ENCODE data around the gene CDC73. TPM values are rescaled to one million over a fixed set of nuclear protein-coding genes. Genes with fewer than 3 reads are reported as not detected.

The CDC73 gene
- total and polyA plus RNA-seq, 2 of the 13 experiments (the other 11 are each of a cell fraction or from before 2014, with no cell fraction given), result 20.2 to 26.3 TPM

- no peak for TF ChIP-seq ATF7-NPFF (CRISPR knock-in tag; IDR thresholded peaks at IDR 0.05; ENCODE audit: low read depth)
- no peak for TF ChIP-seq CHD2 (IDR thresholded peaks at IDR 0.05; ENCODE audit: low read depth, low read length)
- no peak for TF ChIP-seq ZSCAN9 (CRISPR knock-in tag; IDR thresholded peaks at IDR 0.05; ENCODE audit: borderline replicate concordance)
- TF ChIP-seq, protein P1, sequence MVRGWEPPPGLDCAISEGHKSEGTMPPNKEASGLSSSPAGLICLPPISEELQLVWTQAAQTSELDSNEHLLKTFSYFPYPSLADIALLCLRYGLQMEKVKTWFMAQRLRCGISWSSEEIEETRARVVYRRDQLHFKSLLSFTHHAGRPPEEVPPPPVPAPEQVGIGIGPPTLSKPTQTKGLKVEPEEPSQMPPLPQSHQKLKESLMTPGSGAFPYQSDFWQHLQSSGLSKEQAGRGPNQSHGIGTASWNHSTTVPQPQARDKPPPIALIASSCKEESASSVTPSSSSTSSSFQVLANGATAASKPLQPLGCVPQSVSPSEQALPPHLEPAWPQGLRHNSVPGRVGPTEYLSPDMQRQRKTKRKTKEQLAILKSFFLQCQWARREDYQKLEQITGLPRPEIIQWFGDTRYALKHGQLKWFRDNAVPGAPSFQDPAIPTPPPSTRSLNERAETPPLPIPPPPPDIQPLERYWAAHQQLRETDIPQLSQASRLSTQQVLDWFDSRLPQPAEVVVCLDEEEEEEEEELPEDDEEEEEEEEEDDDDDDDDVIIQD (CRISPR knock-in tag; IDR thresholded peaks at IDR 0.05; ENCODE audit: low read depth), result no peak
- TF ChIP-seq, protein P2, sequence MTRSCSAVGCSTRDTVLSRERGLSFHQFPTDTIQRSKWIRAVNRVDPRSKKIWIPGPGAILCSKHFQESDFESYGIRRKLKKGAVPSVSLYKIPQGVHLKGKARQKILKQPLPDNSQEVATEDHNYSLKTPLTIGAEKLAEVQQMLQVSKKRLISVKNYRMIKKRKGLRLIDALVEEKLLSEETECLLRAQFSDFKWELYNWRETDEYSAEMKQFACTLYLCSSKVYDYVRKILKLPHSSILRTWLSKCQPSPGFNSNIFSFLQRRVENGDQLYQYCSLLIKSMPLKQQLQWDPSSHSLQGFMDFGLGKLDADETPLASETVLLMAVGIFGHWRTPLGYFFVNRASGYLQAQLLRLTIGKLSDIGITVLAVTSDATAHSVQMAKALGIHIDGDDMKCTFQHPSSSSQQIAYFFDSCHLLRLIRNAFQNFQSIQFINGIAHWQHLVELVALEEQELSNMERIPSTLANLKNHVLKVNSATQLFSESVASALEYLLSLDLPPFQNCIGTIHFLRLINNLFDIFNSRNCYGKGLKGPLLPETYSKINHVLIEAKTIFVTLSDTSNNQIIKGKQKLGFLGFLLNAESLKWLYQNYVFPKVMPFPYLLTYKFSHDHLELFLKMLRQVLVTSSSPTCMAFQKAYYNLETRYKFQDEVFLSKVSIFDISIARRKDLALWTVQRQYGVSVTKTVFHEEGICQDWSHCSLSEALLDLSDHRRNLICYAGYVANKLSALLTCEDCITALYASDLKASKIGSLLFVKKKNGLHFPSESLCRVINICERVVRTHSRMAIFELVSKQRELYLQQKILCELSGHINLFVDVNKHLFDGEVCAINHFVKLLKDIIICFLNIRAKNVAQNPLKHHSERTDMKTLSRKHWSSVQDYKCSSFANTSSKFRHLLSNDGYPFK (CRISPR knock-in tag; IDR thresholded peaks at IDR 0.05; ENCODE audit: borderline replicate concordance), result no peak
- no peak for TF ChIP-seq ZNF570 (CRISPR knock-in tag; IDR thresholded peaks at IDR 0.05; ENCODE audit: borderline replicate concordance)
- TF ChIP-seq, protein P3, sequence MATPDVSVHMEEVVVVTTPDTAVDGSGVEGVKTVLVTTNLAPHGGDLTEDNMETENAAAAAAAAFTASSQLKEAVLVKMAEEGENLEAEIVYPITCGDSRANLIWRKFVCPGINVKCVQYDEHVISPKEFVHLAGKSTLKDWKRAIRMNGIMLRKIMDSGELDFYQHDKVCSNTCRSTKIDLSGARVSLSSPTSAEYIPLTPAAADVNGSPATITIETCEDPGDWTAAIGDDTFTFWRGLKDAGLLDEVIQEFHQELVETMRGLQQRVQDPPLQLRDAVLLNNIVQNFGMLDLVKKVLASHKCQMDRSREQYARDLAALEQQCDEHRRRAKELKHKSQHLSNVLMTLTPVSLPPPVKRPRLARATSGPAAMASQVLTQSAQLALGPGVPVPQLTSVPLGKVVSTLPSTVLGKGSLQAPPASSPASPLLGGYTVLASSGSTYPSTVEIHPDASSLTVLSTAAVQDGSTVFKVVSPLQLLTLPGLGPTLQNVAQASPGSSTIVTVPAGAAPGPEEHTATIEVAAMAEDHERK (CRISPR knock-in tag; IDR thresholded peaks at IDR 0.05; ENCODE audit: low read depth), result no peak
- TF ChIP-seq CEBPB (IDR thresholded peaks at IDR 0.05; ENCODE audit: borderline replicate concordance, low read depth, low read length), result no peak
- TF ChIP-seq ZNF567 (CRISPR knock-in tag; IDR thresholded peaks at IDR 0.05; ENCODE audit: borderline replicate concordance), result no peak
- TF ChIP-seq, protein P4, sequence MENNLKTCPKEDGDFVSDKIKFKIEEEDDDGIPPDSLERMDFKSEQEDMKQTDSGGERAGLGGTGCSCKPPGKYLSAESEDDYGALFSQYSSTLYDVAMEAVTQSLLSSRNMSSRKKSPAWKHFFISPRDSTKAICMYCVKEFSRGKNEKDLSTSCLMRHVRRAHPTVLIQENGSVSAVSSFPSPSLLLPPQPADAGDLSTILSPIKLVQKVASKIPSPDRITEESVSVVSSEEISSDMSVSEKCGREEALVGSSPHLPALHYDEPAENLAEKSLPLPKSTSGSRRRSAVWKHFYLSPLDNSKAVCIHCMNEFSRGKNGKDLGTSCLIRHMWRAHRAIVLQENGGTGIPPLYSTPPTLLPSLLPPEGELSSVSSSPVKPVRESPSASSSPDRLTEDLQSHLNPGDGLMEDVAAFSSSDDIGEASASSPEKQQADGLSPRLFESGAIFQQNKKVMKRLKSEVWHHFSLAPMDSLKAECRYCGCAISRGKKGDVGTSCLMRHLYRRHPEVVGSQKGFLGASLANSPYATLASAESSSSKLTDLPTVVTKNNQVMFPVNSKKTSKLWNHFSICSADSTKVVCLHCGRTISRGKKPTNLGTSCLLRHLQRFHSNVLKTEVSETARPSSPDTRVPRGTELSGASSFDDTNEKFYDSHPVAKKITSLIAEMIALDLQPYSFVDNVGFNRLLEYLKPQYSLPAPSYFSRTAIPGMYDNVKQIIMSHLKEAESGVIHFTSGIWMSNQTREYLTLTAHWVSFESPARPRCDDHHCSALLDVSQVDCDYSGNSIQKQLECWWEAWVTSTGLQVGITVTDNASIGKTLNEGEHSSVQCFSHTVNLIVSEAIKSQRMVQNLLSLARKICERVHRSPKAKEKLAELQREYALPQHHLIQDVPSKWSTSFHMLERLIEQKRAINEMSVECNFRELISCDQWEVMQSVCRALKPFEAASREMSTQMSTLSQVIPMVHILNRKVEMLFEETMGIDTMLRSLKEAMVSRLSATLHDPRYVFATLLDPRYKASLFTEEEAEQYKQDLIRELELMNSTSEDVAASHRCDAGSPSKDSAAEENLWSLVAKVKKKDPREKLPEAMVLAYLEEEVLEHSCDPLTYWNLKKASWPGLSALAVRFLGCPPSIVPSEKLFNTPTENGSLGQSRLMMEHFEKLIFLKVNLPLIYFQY (CRISPR knock-in tag; IDR thresholded peaks at IDR 0.05; ENCODE audit: borderline replicate concordance), result no peak
- TF ChIP-seq, protein P5, sequence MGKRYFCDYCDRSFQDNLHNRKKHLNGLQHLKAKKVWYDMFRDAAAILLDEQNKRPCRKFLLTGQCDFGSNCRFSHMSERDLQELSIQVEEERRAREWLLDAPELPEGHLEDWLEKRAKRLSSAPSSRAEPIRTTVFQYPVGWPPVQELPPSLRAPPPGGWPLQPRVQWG (CRISPR knock-in tag; IDR thresholded peaks at IDR 0.05; ENCODE audit: borderline replicate concordance, low read depth), result no peak
- 0 out of 2 replicates have a peak, but pooled peaks have one; percentile 52 for TF ChIP-seq ZNF335 (CRISPR knock-in tag; IDR thresholded peaks at IDR 0.05)
- no peak for TF ChIP-seq ZNF30 (CRISPR knock-in tag; IDR thresholded peaks at IDR 0.05)
- no peak for TF ChIP-seq RELA (CRISPR knock-in tag; IDR thresholded peaks at IDR 0.05)
- TF ChIP-seq MIXL1 (CRISPR knock-in tag; IDR thresholded peaks at IDR 0.05), result 0 out of 2 replicates have a peak, but pooled peaks have one; percentile 30
- TF ChIP-seq BCL6 (CRISPR knock-in tag; IDR thresholded peaks at IDR 0.05), result peak; percentile 96
- no peak for TF ChIP-seq PHB2 (IDR thresholded peaks at IDR 0.05; ENCODE audit: partially characterized antibody)
- no peak; the same call in 1 of the 2 replicates for TF ChIP-seq FOXO1 (CRISPR knock-in tag; IDR thresholded peaks at IDR 0.05)
- TF ChIP-seq ZSCAN21 (CRISPR knock-in tag; IDR thresholded peaks at IDR 0.05; ENCODE audit: borderline replicate concordance), result no peak
These were observed 7.2 kb upstream of the CDC73 start (continued) for GRCh38 chr1:193114485-193115095.

Data from HepG2 (cell line).